SH-SY5Y (cell line): ENCODE results near the gene DCTN1.

Source experiments
- GATA2 ChIP-seq: IDR thresholded peaks from 2 replicates; pipeline ENCODE4 v1.6.1; 2011; ENCODE audit warnings: mild to moderate bottlenecking, low read depth, low read length
- GATA3 ChIP-seq: IDR thresholded peaks from 2 replicates; pipeline ENCODE4 v1.6.1; 2011; ENCODE audit warnings: low read depth, mild to moderate bottlenecking, low read length, moderate library complexity

GRCh38 chr2:74332550-74333174 lies 47.4 kb downstream of the DCTN1 start:
- TF ChIP-seq GATA3: no peak
- TF ChIP-seq GATA2: no peak
